ENCODE data around the gene RXFP3.
A peak's percentile ranks its signal among the peaks of the same experiment; 100 is the strongest.

RXFP3 gene

GRCh38 chr5:33936004-33936380 is 194 bp upstream of the RXFP3 start:
- peak overlapping the region; percentile 63 for H3K4me3 ChIP-seq (ENCODE audit: low read length)
- peak; percentile 51 for DNase-seq (ENCODE audit: low read depth)
- no peak for TF ChIP-seq CTCF (conservative IDR thresholded peaks at IDR 0.05; ENCODE audit: low read length)

GRCh38 chr5:33937017-33937706 is 976 bp downstream of the RXFP3 start:
- peak overlapping the region; percentile 63 for H3K4me3 ChIP-seq (ENCODE audit: low read length)
- no peak for DNase-seq (ENCODE audit: low read depth)

GRCh38 chr5:33937707-33938506 is 1.7 kb downstream of the RXFP3 start:
- DNase-seq (ENCODE audit: low read depth) = no peak
- H3K4me3 ChIP-seq (ENCODE audit: low read length) = no peak overlapping the region
- TF ChIP-seq CTCF (conservative IDR thresholded peaks at IDR 0.05; ENCODE audit: low read length) = no peak

More at GRCh38 chr5:33937017-33937706, 976 bp downstream of the RXFP3 start:
- TF ChIP-seq CTCF (conservative IDR thresholded peaks at IDR 0.05; ENCODE audit: low read length) = no peak

GRCh38 chr5:33938507-33938796 is 2.3 kb downstream of the RXFP3 start:
- TF ChIP-seq CTCF (conservative IDR thresholded peaks at IDR 0.05; ENCODE audit: low read length) = no peak
- no peak for DNase-seq (ENCODE audit: low read depth)

GRCh38 chr5:33938881-33939280 is 2.7 kb downstream of the RXFP3 start:
- DNase-seq (ENCODE audit: low read depth) = no peak
- H3K4me3 ChIP-seq (ENCODE audit: low read length) = no peak overlapping the region
- TF ChIP-seq CTCF (conservative IDR thresholded peaks at IDR 0.05; ENCODE audit: low read length) = no peak

More at GRCh38 chr5:33938507-33938796, 2.3 kb downstream of the RXFP3 start:
- no peak overlapping the region for H3K4me3 ChIP-seq (ENCODE audit: low read length)

- peak; percentile 36 for DNase-seq (ENCODE audit: low read depth)
- no peak overlapping the region for H3K4me3 ChIP-seq (ENCODE audit: low read length)
- no peak for TF ChIP-seq CTCF (conservative IDR thresholded peaks at IDR 0.05; ENCODE audit: low read length)
Observed at GRCh38 chr5:33939556-33940262, 3.5 kb downstream of the RXFP3 start.
